Vagina (tissue), 2 donors: ENCODE results near the gene SETD2. TPM values are rescaled to one million over a fixed set of nuclear protein-coding genes. Genes with fewer than 3 reads are reported as not detected.

ENCODE experiments used
- DNase-seq, 2 donors: peaks; one replicate each; pipeline ENCODE4 v3.0.0-alpha.2; 2017; ENCODE audit errors: extremely low spot score in 2 of 2
- H3K27ac ChIP-seq: fragments of 200-600 bp; sonication (generic); one replicate; pipeline ENCODE4 v1.5.1; 2019
- H3K27me3 ChIP-seq: fragments of 200-600 bp; sonication (generic); one replicate; pipeline ENCODE4 v1.5.1; 2019
- H3K36me3 ChIP-seq, 2 donors: fragments of 200-600 bp; sonication (generic); one replicate each; pipeline ENCODE4 v1.5.1; 2017 to 2019
- H3K4me1 ChIP-seq: fragments of 200-600 bp; sonication (generic); one replicate; pipeline ENCODE4 v1.5.1; 2019
- H3K4me3 ChIP-seq, 2 donors: fragments of 200-600 bp; sonication (generic); 1 replicate in 1 of 2; 2 replicates in 1 of 2; pipeline ENCODE4 v1.5.1; 2016 to 2019
- H3K9me3 ChIP-seq: fragments of 200-600 bp; sonication (generic); one replicate; pipeline ENCODE4 v1.5.1; 2019
- CTCF ChIP-seq, 3 experiments: fragments of 450-650 bp in 2 of 3; fragments of 200-600 bp in 1 of 3; sonication (generic) in 1 of 3; IDR thresholded peaks; one replicate each; pipeline ENCODE4 v1.5.1; 2017 to 2019; ENCODE audit warnings: antibody characterized with exemption in 3 of 3, mild to moderate bottlenecking in 2 of 3, moderate library complexity in 2 of 3
- POLR2A ChIP-seq, 2 donors: fragments of 450-650 bp; IDR thresholded peaks; one replicate each; pipeline ENCODE4 v1.6.1; 2017; ENCODE audit warnings: antibody characterized with exemption in 2 of 2, mild to moderate bottlenecking in 2 of 2, moderate library complexity in 2 of 2
- POLR2AphosphoS5 ChIP-seq, 2 donors: sonication (generic); formaldehyde crosslinking; IDR thresholded peaks; one replicate each; pipeline ENCODE4 v1.9.0; 2017; ENCODE audit warnings: antibody characterized with exemption in 2 of 2, mild to moderate bottlenecking in 2 of 2, low read depth in 1 of 2; ENCODE audit not compliant: insufficient read depth in 1 of 2
- intact Hi-C: fragments of 100-400 bp; cut with DNase I; formaldehyde crosslinking; loops from one replicate; pipeline ENCODE4 v1.15.1; 2023
- total RNA-seq: library from RNA; depleted of rRNA; stranded (reverse); fragments of >200 nt; gene quantifications from one replicate; pipeline ENCODE4 v1.2.3, GENCODE V29; 2016

The SETD2 gene
- total RNA-seq, 1 donor from 2014 or later, result 55.5 TPM

DNA sequence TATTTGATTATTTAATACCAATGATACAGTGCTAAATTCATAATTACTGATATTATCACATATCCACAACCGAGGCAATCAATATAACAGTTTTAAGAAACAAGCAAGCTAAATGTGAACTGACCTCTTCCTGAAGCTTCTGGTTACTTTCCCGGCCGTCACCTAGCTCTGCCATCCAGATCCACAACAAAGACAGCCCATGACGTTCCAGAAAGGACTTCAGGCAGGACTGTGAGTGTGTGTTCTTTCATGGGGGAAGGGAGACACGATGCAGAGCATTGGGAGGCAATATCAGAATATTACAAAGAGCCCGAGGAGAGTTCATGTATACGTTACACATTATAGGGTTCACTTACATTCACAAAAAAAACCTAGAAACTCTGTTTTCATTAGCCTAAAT, 77.8 kb downstream of the SETD2 start:
- no peaks in the 10 kb centered on the region for H3K4me1 ChIP-seq
- no peak for TF ChIP-seq CTCF (IDR thresholded peaks at IDR 0.05)
- TF ChIP-seq POLR2AphosphoS5 (IDR thresholded peaks at IDR 0.05; ENCODE audit: insufficient read depth in 1 of 2, low read depth in 1 of 2), result no peak
- TF ChIP-seq POLR2A (IDR thresholded peaks at IDR 0.05), result no peak
- no peaks in the 10 kb centered on the region for H3K27me3 ChIP-seq
- no peaks in the 10 kb centered on the region for H3K9me3 ChIP-seq
- intact Hi-C loops, result no loop called here
- no peak overlapping the region for H3K4me3 ChIP-seq
- no peak overlapping the region for H3K27ac ChIP-seq
- H3K36me3 ChIP-seq, result peaks cover 0 to 41% of the 10 kb centered on the region in 2 donors
- no peak for DNase-seq

GRCh38 chr3:47083786-47084185, 80.1 kb downstream of the SETD2 start:
- Histone ChIP-seq H3K36me3 (peaks cover 0 to 59% of the 10 kb centered on the region in 2 donors), H3K4me3 (no peak overlapping the region), H3K4me1 (no peaks in the 10 kb centered on the region), H3K27me3 (no peaks in the 10 kb centered on the region), H3K27ac (no peak overlapping the region), H3K9me3 (no peaks in the 10 kb centered on the region)
- no peak for TF ChIP-seq POLR2A (IDR thresholded peaks at IDR 0.05)
- TF ChIP-seq POLR2AphosphoS5 (IDR thresholded peaks at IDR 0.05; ENCODE audit: insufficient read depth in 1 of 2, low read depth in 1 of 2), result no peak
- no peak for TF ChIP-seq CTCF (IDR thresholded peaks at IDR 0.05)
- DNase-seq, result no peak
- intact Hi-C loops, result no loop called here

DNA sequence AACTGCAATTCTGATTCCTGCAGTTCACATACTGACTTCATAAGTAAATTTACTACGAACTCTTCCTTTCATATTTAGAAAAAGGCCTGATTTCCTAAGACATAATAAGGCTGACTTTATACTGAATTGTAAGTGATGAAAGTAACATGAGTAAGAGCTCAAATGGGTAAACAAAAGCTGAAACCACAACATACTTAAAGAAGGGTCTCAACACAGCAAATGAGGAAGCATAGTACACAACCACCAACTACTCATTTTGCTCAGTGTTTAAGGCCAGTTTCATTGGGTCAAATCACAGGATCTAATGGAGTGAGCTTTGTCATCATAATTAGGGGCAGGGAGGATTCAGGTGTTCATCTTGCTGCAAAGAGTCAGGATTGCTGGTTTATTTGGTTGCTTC, 81.4 kb downstream of the SETD2 start:
- H3K27me3 ChIP-seq, result no peaks in the 10 kb centered on the region
- TF ChIP-seq POLR2AphosphoS5 (IDR thresholded peaks at IDR 0.05; ENCODE audit: insufficient read depth in 1 of 2, low read depth in 1 of 2) (no peak), CTCF (IDR thresholded peaks at IDR 0.05) (no peak), POLR2A (IDR thresholded peaks at IDR 0.05) (no peak)
- H3K9me3 ChIP-seq, result no peaks in the 10 kb centered on the region
- H3K27ac ChIP-seq, result no peak overlapping the region
- intact Hi-C loops, result no loop called here
- peaks cover 0 to 58% of the 10 kb centered on the region in 2 donors for H3K36me3 ChIP-seq
- H3K4me1 ChIP-seq, result no peaks in the 10 kb centered on the region
- H3K4me3 ChIP-seq, result no peak overlapping the region
- DNase-seq, result no peak

GRCh38 chr3:47079432-47079831, 84.5 kb downstream of the SETD2 start:
- Histone ChIP-seq H3K27me3 (no peaks in the 10 kb centered on the region), H3K4me3 (no peak overlapping the region), H3K9me3 (no peaks in the 10 kb centered on the region), H3K36me3 (peaks cover 0 to 38% of the 10 kb centered on the region in 2 donors), H3K4me1 (no peaks in the 10 kb centered on the region), H3K27ac (no peak overlapping the region)
- TF ChIP-seq POLR2AphosphoS5 (IDR thresholded peaks at IDR 0.05; ENCODE audit: insufficient read depth in 1 of 2, low read depth in 1 of 2), result no peak
- no peak for TF ChIP-seq POLR2A (IDR thresholded peaks at IDR 0.05)
- TF ChIP-seq CTCF (IDR thresholded peaks at IDR 0.05), result no peak
- intact Hi-C loops, result no loop called here
- DNase-seq, result no peak

GRCh38 chr3:47073685-47074084, 90.2 kb downstream of the SETD2 start:
- TF ChIP-seq CTCF (IDR thresholded peaks at IDR 0.05), result no peak
- no peak for TF ChIP-seq POLR2A (IDR thresholded peaks at IDR 0.05)
- no peak for TF ChIP-seq POLR2AphosphoS5 (IDR thresholded peaks at IDR 0.05; ENCODE audit: insufficient read depth in 1 of 2, low read depth in 1 of 2)
- intact Hi-C loops, result no loop called here
- peaks cover 0 to 6% of the 10 kb centered on the region in 2 donors for H3K36me3 ChIP-seq

More at GRCh38 chr3:47073685-47074084, 90.2 kb downstream of the SETD2 start:
- Histone ChIP-seq H3K4me1 (no peaks in the 10 kb centered on the region), H3K27me3 (no peaks in the 10 kb centered on the region), H3K27ac (no peak overlapping the region), H3K9me3 (no peaks in the 10 kb centered on the region), H3K4me3 (no peak overlapping the region)
- DNase-seq, result no peak
